NCI-H345 (cell line): Measurements from ENCODE around the gene ACSL5.
"Not testable (repeated sequence)": the region's sequence is repeated elsewhere in the genome, so short reads cannot be mapped to it uniquely, and the experiment has no call there.

ENCODE experiments used
- DNase-seq: peaks from one replicate; lab custom pipeline; 2025; lab: John Stamatoyannopoulos, UW

Gene ACSL5

DNA sequence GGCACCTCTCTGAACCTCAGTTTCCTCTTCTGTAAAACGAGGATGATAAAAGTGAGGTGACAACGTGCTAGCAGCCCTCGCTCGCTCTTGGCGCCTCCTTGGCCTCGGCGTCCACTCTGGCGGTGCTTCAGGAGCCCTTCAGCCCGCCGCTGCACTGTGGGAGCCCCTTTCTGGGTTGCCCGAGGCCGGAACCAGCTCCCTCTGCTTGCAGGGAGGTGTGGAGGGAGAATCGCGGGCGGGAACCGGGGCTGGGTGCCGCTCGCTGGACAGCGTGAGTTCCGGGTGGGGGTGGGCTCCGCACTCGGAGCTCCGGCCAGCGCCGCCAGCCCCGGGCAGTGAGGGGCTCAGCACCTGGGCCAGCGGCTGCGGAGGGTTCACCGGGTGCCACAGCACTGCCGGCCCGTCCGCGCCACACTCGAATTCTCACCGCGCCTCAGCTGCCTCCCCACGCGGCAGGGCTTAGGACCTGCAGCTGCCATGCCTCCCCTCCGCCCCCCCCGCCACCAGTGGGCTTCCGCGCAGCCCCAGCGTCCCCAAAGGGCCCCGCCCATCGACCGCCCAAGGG is 24.3 kb upstream of the ACSL5 start:
- no peak for DNase-seq

DNA sequence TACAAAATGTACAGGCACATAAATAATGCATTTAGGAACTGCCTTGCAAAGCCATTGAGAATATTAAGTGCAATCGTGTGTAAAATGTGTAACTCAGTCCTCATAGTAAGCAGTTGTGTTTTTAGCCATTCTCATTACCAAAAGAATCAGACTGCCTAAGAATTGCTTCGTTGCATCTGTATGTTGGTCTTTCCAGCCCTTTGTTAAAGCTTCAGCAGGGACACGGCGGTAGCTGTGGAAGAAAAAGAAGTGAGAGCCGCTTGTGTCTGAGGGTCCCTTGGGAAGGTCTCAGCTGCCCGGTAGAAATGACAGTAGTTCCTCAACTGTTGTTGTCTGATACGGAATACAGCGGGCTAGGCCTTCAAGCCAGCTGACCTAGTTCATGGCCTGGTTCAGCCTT is 22.8 kb upstream of the ACSL5 start:
- DNase-seq = no peak

GRCh38 chr10:112352044-112352443 is 21.9 kb upstream of the ACSL5 start:
- no peak for DNase-seq

- no peak for DNase-seq
Observed at GRCh38 chr10:112353046-112353445, 20.9 kb upstream of the ACSL5 start.

- no peak for DNase-seq
Observed at GRCh38 chr10:112356686-112357085, 17.2 kb upstream of the ACSL5 start.

DNA sequence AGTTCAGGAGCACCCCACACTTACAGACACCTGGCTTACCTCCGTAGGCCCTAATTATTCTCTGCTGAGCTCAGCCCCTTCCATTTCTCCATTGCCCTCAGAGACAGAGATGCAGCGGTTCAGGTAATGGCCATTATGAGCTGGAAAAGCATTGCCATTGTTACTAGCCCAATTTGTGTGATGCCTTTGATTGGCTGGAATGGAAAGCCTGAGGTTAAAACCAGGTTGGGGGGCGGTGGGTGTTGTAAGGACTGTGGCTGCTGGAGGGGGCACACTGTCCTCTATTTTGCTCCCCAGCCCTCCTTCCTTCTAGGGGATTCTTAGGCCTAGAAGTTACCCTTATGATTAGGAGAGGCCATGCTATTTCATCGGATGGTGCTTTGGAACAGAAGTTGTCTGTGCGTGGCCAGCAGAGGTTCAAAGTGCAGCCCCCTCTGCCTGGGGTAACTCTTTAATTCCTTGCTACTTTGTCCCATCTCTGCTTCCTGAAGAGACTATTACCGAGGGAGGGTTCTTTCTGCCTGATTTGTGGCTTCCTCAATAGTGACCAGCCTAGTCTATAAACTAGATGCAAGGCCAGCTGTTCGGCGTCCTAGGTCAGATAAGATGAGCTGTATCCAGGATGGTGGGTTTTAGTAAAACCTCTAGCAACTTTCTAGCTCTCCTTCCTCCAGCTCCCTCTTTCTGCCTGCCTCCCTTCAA is 14.2 kb upstream of the ACSL5 start:
- no peak for DNase-seq

DNA sequence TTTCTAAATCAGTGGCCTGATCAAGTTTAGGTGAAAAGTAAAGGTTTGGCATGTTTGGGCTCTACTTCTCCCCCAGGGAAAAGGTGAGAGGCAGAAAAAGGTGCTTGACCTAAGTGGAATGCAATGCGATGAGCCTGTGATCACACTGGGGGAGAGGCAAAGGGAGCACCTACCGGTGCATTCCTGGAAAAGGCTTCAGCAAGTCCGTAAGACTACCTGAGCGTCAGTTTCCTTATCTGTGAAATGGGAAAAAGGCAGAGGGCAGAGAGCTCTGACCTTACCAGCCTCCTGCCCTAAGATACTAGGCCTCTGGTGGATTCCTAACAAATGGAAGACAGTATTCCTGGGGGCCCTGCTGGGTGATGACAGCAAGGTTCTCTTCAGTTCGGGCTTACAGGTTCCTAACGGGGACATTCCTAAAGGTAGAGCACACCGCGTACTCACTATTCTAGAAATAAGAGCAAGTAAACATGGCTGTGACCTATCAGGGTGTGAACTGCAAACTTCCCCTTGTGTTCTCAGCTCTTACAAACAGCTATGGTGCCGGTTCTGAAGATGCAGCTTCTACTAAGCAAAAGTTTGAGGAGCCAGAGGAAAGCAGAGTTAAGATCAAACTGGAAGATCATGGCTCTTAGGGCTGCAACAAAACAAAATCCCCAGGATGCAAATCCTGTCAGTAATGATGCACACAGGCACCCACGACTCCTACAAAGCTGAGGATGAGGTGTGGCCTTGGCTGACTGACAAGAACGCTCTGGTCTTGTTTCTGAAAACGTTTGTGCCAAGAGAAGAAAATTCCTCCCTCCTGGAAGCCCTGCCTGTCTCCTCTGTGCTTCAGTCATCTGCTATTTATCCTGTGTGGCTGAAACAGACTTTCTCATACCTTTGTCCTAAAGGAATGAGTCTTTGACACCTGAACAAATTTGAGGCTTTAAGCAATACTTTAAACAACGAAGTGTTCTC is 13.3 kb upstream of the ACSL5 start:
- DNase-seq = no peak

DNA sequence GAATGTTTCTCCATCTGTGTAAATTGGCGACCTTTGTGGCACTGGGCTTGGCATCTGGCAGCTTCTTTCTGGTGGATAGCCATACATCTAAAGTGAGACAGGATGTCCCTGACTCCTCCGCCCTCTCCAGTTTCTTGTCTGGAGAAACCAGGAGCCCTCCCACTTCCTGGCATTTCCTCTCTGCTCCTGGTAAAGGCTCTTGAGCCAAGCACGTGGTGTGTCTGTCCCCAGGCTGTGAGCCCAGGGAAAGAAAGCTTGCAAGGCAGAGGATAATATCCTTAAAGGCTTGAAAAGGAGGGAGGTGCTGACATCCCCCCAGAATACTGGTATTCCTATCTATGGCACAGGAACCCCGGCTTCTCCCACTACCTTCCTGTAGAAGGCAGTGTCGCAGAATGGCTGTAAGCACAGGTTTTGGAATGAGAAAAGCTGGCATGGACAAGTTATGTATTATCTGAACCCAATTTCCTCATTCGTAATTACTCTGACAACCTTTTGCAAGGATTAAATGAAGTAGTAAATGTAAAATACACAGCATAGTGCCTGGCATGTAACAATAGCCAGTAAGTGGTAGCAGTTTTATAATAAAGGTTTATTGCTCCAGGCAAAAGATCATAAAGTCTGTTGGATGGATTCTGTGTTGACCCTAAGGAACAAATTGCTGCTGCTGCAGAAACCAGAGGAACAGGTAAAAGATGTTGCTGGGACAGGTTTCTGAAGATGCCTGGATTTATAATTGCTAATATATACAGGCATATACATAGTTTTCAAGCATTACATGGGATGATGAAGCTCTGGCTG is 11.8 kb upstream of the ACSL5 start:
- no peak for DNase-seq

GRCh38 chr10:112362833-112363232 is 11.1 kb upstream of the ACSL5 start:
- no peak for DNase-seq

- no peak for DNase-seq
Observed at GRCh38 chr10:112363696-112364688, 9.9 kb upstream of the ACSL5 start.

DNA sequence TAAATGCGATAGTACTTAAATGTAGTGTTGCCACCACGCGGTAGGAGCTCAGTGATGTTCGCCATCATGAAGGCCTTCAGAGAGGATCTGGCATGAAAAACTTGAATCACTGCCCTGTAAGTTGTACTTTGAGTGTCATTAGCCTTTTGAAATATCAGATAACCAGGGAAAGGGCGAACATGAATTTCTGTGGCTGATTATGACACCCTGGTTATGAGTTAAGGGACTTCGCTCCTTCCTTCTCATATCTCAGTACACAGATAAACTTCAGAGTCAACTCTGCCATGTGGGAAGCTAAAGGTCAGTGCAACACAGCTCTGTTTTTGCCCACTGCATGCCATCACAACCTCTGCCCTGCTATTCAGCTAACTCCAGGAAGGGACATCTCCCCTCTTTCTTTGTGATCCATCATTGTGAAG is 8.9 kb upstream of the ACSL5 start:
- no peak for DNase-seq

DNA sequence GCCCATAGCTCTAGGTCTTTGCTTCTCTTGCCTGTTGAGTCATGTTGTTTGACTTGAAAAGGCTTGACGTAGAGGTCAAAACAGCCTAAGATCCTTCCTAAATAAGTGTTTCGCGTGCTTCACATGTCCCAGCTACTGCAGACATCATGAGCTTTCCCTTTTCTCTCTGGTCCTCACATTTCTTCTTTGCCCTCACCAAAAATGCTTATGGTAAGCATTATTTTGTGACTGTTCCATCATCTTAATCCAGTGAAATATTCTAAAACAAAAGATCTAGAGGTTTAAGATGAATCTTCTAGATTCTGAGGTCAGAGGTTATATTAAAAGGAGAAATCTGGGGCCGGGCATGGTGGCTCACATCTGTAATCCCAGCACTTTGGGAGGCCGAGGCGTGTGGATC is 8.5 kb upstream of the ACSL5 start:
- DNase-seq = no peak

DNA sequence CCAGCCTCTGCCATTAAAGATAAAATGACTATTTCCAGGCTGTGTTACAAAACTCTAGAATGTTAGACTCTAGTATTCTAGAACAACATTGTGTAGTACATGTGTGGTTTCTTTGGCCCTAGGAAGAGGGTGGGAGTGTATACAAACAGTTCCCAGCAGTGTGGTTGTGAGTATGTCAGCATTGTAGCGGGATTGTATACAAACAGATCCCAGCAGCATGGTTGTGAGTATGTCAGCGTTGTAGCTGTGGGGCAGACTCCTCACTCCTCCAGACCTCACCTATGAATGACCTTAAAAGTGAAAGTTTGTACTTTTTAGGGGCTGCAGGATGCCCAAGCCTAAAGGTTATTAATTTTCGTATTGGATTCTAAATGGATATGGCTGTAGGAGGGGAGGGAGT is 6.9 kb upstream of the ACSL5 start:
- no peak for DNase-seq

DNA sequence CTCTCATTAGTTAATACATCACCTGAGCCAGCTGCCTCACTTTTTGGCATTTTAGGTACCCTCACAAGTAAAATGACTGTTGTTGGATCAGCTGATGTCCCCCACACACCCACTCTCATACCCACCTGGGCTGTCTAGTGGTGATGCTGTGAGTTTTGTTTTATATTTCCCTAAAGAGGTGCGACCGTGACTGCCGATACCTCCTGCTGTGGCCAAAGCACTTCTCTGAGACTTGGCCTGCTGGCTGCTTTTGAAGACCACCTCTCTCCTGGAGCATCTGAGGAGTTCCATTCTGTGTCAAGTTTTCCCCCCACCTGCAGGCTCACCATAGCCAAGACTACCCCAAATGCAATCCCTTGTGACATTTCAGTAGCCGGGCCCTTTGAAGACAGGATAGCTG is 6.4 kb upstream of the ACSL5 start:
- no peak for DNase-seq

- no peak for DNase-seq
Observed at GRCh38 chr10:112369495-112370423, 4.2 kb upstream of the ACSL5 start.

GRCh38 chr10:112370424-112370819 is 3.5 kb upstream of the ACSL5 start:
- DNase-seq = no peak

DNA sequence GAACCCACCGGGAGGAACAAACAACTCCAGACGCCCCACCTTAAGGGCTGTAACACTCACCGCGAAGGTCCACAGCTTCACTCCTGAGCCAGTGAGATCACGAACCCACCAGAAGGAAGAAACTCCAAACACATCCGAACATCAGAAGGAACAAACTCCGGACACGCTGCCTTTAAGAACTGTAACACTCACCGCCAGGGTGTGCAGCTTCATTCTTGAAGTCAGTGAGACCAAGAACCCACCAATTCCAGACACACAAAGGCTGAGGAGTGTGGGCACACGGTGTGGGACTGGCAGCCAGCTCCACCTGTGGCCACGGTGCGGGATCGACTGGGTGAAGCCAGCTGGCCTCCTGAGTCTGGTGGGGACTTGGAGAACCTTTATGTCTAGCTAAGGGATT is 2.6 kb upstream of the ACSL5 start:
- not testable (repeated sequence) for DNase-seq

DNA sequence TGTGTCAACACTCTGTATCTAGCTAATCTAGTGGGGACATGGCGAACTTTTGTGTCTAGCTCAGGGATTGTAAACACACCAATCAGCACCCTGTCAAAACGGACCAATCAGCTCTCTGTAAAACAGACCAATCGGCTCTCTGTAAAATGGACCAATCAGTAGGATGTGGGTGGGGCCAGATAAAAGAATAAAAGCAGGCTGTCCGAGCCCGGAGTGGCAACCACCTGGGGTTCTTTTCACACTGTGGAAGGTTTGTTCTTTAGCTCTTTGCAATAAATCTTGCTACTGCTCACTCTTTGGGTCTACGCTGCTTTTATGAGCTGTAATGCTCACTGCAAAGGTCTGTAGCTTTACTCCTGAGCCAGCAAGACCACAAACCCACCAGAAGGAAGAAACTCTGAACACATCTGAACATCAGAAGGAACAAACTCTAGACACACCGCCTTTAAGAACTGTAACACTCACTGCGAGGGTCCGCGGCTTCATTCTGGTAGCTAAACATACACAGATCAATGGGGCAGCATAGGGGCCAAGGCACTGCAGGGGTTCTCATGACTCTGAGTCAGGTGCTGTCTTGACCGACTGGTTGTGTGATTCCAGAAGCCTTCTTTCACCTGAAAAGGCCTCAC is 1.6 kb upstream of the ACSL5 start:
- DNase-seq = not testable (repeated sequence)
